PC-3 (cell line): ENCODE data around the gene DIMT1. TPM values are rescaled to one million over a fixed set of nuclear protein-coding genes. Genes with fewer than 3 reads are reported as not detected.

ENCODE experiments used
- ATAC-seq: fragments of 200-7000 bp; cut with Tn5 transposase; 2 replicates; pipeline ENCODE4 v1.9.1; 2020; ENCODE audit warnings: mild to moderate bottlenecking, moderate library complexity
- BruUV-seq: library from RNA; stranded (reverse); fragments of 400-500 nt; replicated peaks from 2 replicates; lab custom pipeline; 2021; lab: Mats Ljungman, UMichigan
- CTCF ChIA-PET: fragments of 300-600 bp; sonication (Branson Sonifier 250); formaldehyde crosslinking; loops from one replicate; lab custom pipeline; 2022; ENCODE audit warnings: antibody characterized with exemption; lab: Charles Lee
- POLR2A ChIA-PET: fragments of 300-600 bp; sonication (Branson Sonifier 250); formaldehyde crosslinking; loops from one replicate; lab custom pipeline; 2022; ENCODE audit warnings: antibody characterized with exemption; ENCODE audit not compliant: unreplicated experiment; lab: Charles Lee
- DNase-seq: peaks from one replicate; pipeline ENCODE4 v3.0.0-alpha.2; 2015
- H2AFZ ChIP-seq: fragments of 300-600 bp; sonication (generic); 2 replicates; pipeline ENCODE4 v1.6.0; 2016; ENCODE audit warnings: antibody characterized with exemption, low read length
- H3F3A ChIP-seq: fragments of 300-600 bp; sonication (generic); one replicate; pipeline ENCODE4 v1.6.0; 2017; ENCODE audit warnings: antibody characterized with exemption, low read length, control low read depth, mild to moderate bottlenecking; ENCODE audit not compliant: unreplicated experiment
- H3K27ac ChIP-seq: fragments of 300-600 bp; sonication (generic); 2 replicates; pipeline ENCODE4 v1.5.1; 2016; ENCODE audit warnings: mild to moderate bottlenecking, low read length
- H3K27me3 ChIP-seq: fragments of 300-600 bp; sonication (generic); 2 replicates; pipeline ENCODE4 v1.6.1; 2016; ENCODE audit warnings: low read length, mixed read lengths
- H3K36me3 ChIP-seq: fragments of 300-600 bp; sonication (generic); 2 replicates; pipeline ENCODE4 v1.6.1; 2016; ENCODE audit warnings: low read depth, mixed run types, low read length, mixed read lengths
- H3K4me1 ChIP-seq: fragments of 300-600 bp; sonication (generic); 2 replicates; pipeline ENCODE4 v1.5.1; 2016; ENCODE audit warnings: low read length; ENCODE audit not compliant: insufficient read depth
- H3K4me2 ChIP-seq: fragments of 300-600 bp; sonication (generic); 2 replicates; pipeline ENCODE4 v1.6.0; 2016; ENCODE audit warnings: low read length
- H3K4me3 ChIP-seq: fragments of 300-600 bp; sonication (generic); 2 replicates; pipeline ENCODE4 v1.5.1; 2016; ENCODE audit warnings: mild to moderate bottlenecking, low read length, mixed read lengths
- H3K79me2 ChIP-seq: fragments of 300-600 bp; sonication (generic); 2 replicates; pipeline ENCODE4 v1.6.1; 2017; ENCODE audit warnings: low read length, mixed read lengths
- H3K9ac ChIP-seq: fragments of 300-600 bp; sonication (generic); 2 replicates; pipeline ENCODE4 v1.6.0; 2016; ENCODE audit warnings: mild to moderate bottlenecking, low read length
- H3K9me2 ChIP-seq: fragments of 300-600 bp; sonication (generic); replicated peaks from 2 replicates; pipeline ENCODE4 v1.6.1; 2016; ENCODE audit warnings: mixed run types, low read length, mixed read lengths
- H3K9me3 ChIP-seq: fragments of 300-600 bp; sonication (generic); 2 replicates; pipeline ENCODE4 v1.6.1; 2016; ENCODE audit warnings: low read length, mixed read lengths
- H4K20me1 ChIP-seq: fragments of 300-600 bp; sonication (generic); 2 replicates; pipeline ENCODE4 v1.6.1; 2016; ENCODE audit warnings: low read length, mixed read lengths
- EZH2 ChIP-seq: fragments of 300-600 bp; sonication (generic); IDR thresholded peaks from one replicate; pipeline ENCODE4 v1.6.1; 2017; ENCODE audit warnings: antibody characterized with exemption, mild to moderate bottlenecking, low read length; ENCODE audit not compliant: unreplicated experiment
- EZH2phosphoT487 ChIP-seq: fragments of 300-600 bp; sonication (generic); IDR thresholded peaks from 2 replicates; pipeline ENCODE4 v1.6.1; 2018; ENCODE audit warnings: mild to moderate bottlenecking, antibody characterized with exemption, low read length, borderline replicate concordance
- intact Hi-C: fragments of 100-400 bp; cut with micrococcal nuclease; formaldehyde crosslinking; loops from 2 replicates; pipeline ENCODE4 v1.9.0; 2023
- total RNA-seq: library from RNA; depleted of rRNA; stranded (reverse); fragments of >200 nt; gene quantifications from 2 replicates; pipeline ENCODE4 v1.2.3, GENCODE V29; 2014
- TF ChIP-seq, protein P1 (sequence below): fragments of 300-600 bp; sonication (generic); conservative IDR thresholded peaks from 2 replicates; pipeline ENCODE4 v1.5.1; 2017; ENCODE audit warnings: antibody characterized with exemption, low read depth, mild to moderate bottlenecking, low read length

Gene DIMT1
- total RNA-seq, 1 experiment from 2014 or later: 59.8 TPM

DNA sequence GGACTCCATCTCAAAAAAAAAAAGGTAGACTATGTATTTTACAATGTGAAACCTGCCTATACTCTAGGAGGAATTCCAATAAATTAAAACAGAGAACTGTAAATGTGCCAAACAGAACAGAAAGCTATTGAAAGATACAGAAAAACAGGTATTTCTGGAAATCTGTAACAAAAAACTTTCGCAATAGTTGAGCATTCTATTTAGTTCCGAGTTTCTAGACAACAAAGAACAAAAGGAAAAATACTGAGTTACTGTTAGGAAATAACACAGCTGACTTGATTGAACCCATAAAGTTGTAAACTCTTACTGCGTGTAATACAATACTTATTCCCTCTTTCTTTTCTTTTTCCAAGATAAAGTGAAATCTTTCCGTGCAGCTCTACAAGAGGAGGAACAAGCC lies 18.6 kb downstream of the DIMT1 start:
- ChIA-PET POLR2A (interaction anchor here (1.2 kb wide), 1 partner anchor 19 kb away, joined by 9 read pairs; the partner anchor contains the start of gene DIMT1), CTCF (no interaction called here)
- Histone ChIP-seq H3K36me3 (peaks cover 40% of the 10 kb centered on the region), H3K27ac (peak overlapping the region; percentile 82), H3K4me2 (peak overlapping the region; percentile 65), H3K79me2 (no peaks in the 10 kb centered on the region), H4K20me1 (no peaks in the 10 kb centered on the region), H3K4me3 (no peak overlapping the region; the same call in 1 of the 2 replicates), H3K4me1 (peaks cover 31% of the 10 kb centered on the region), H2AFZ (no peak overlapping the region), H3K9me2 (no peaks in the 10 kb centered on the region), H3K27me3 (no peaks in the 10 kb centered on the region), H3K9me3 (no peaks in the 10 kb centered on the region), H3K9ac (peak overlapping the region; percentile 23), H3F3A (no peaks in the 10 kb centered on the region)
- peak; percentile 27 for ATAC-seq
- DNase-seq: peak; percentile 85
- TF ChIP-seq EZH2phosphoT487 (no peak), EZH2 (no peak)
- TF ChIP-seq, protein P1, sequence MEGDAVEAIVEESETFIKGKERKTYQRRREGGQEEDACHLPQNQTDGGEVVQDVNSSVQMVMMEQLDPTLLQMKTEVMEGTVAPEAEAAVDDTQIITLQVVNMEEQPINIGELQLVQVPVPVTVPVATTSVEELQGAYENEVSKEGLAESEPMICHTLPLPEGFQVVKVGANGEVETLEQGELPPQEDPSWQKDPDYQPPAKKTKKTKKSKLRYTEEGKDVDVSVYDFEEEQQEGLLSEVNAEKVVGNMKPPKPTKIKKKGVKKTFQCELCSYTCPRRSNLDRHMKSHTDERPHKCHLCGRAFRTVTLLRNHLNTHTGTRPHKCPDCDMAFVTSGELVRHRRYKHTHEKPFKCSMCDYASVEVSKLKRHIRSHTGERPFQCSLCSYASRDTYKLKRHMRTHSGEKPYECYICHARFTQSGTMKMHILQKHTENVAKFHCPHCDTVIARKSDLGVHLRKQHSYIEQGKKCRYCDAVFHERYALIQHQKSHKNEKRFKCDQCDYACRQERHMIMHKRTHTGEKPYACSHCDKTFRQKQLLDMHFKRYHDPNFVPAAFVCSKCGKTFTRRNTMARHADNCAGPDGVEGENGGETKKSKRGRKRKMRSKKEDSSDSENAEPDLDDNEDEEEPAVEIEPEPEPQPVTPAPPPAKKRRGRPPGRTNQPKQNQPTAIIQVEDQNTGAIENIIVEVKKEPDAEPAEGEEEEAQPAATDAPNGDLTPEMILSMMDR: no peak
- no TSS peak for BruUV-seq
- intact Hi-C loops: no loop called here

DNA sequence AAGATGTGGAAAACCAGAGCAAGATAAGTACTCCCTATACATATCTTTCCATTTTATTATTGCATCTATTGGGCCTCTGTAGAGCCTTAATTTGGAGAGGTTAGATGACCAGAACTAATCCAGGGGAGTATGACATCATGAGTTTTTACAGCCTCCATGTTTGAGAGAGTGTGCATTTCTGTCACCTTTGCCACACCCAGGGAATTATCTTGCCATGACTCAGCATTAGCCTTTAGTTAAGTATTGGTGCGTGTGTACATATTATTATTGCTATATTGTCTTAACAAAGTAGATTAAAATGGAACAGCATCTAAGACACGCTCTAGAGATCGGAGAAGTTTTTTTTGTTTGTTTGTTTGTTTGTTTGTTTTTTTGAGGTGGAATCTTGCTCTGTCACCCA lies 27.6 kb downstream of the DIMT1 start:
- H3K4me1 ChIP-seq: peaks cover 20% of the 10 kb centered on the region
- POLR2A ChIA-PET: no interaction called here
- H3K9me2 ChIP-seq: no peaks in the 10 kb centered on the region
- DNase-seq: peak; percentile 58
- no peaks in the 10 kb centered on the region for H4K20me1 ChIP-seq
- intact Hi-C loops: no loop called here
- peak overlapping the region; percentile 40; the same call in 1 of the 2 replicates for H3K4me2 ChIP-seq
- H3F3A ChIP-seq: no peaks in the 10 kb centered on the region
- ATAC-seq: peak; percentile 90
- H3K27me3 ChIP-seq: no peaks in the 10 kb centered on the region
- peak overlapping the region; percentile 35; the same call in 1 of the 2 replicates for H3K27ac ChIP-seq
- BruUV-seq: no TSS peak
- H3K9ac ChIP-seq: no peak overlapping the region
- CTCF ChIA-PET: no interaction called here
- TF ChIP-seq EZH2: no peak
- no peak for TF ChIP-seq EZH2phosphoT487
- TF ChIP-seq, protein P1: no peak
- no peak overlapping the region for H3K4me3 ChIP-seq
- no peaks in the 10 kb centered on the region for H3K9me3 ChIP-seq
- peaks cover 18% of the 10 kb centered on the region for H3K36me3 ChIP-seq
- no peak overlapping the region for H2AFZ ChIP-seq
- H3K79me2 ChIP-seq: no peaks in the 10 kb centered on the region

DNA sequence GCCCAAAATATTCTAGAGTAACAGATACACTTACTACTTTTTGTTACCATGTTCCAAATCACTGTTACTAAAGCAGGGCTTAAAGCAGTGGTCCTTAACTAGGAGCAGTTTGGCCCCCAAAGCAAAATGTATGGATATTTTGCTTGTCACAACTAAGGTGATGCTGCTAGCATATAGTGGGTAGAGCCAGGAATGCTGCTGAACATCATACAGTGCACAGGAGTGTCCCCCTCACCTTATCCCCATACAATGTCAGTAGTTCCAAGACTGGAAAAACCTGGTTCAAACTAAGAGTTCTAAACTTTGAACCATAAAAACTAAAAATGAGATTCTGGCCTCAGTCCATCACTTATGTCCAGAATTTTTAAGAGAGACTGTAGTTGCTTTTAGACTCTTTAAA lies 28.1 kb downstream of the DIMT1 start:
- no peaks in the 10 kb centered on the region for H3K79me2 ChIP-seq
- ChIA-PET CTCF (no interaction called here), POLR2A (no interaction called here)
- no TSS peak for BruUV-seq
- intact Hi-C loops: no loop called here
- no peak overlapping the region for H3K9ac ChIP-seq
- DNase-seq (no peak), ATAC-seq (peak; percentile 38)
- no peak overlapping the region for H3K4me3 ChIP-seq
- H3K4me2 ChIP-seq: peak overlapping the region; percentile 40; the same call in 1 of the 2 replicates
- no peaks in the 10 kb centered on the region for H3K9me2 ChIP-seq
- H4K20me1 ChIP-seq: no peaks in the 10 kb centered on the region
- H3K27me3 ChIP-seq: no peaks in the 10 kb centered on the region
- H3K27ac ChIP-seq: peak overlapping the region; percentile 35; the same call in 1 of the 2 replicates
- peaks cover 18% of the 10 kb centered on the region for H3K36me3 ChIP-seq
- peaks cover 22% of the 10 kb centered on the region for H3K4me1 ChIP-seq
- TF ChIP-seq EZH2phosphoT487 (no peak), EZH2 (no peak)
- TF ChIP-seq, protein P1: no peak
- H3F3A ChIP-seq: no peaks in the 10 kb centered on the region
- H3K9me3 ChIP-seq: no peaks in the 10 kb centered on the region
- H2AFZ ChIP-seq: no peak overlapping the region
